AG04449 (cell line): ENCODE results near the gene TFAP2B.
A peak's percentile ranks its signal among the peaks of the same experiment; 100 is the strongest.

ENCODE experiments used
- CTCF ChIA-PET: fragments of 350-600 bp; formaldehyde crosslinking; extraction: SDS; loops from one replicate; lab custom pipeline; 2021; ENCODE audit warnings: antibody characterized with exemption; lab: Yijun Ruan, JAX
- POLR2A ChIA-PET: fragments of 400-600, 350-600 bp; formaldehyde crosslinking; extraction: SDS; loops from one replicate; lab custom pipeline; 2020; ENCODE audit warnings: antibody characterized with exemption, inconsistent platforms; lab: Yijun Ruan, JAX
- DNase-seq: peaks from one replicate; pipeline ENCODE4 v3.0.0-alpha.2; 2010; ENCODE audit warnings: low read depth, low spot score
- H3K4me3 ChIP-seq: 2 replicates; pipeline ENCODE4 v1.5.1; 2011; ENCODE audit warnings: low read depth, mild to moderate bottlenecking, control low read depth, low read length
- CTCF ChIP-seq: IDR thresholded peaks from one replicate; pipeline ENCODE4 v1.5.1; 2011; ENCODE audit warnings: mild to moderate bottlenecking, moderate library complexity, low read length, control low read depth, inconsistent platforms; ENCODE audit not compliant: insufficient read depth; ENCODE audit errors: missing control alignments

The TFAP2B gene

GRCh38 chr6:50795574-50795973, 23.1 kb upstream of the TFAP2B start:
- no peak for DNase-seq
- TF ChIP-seq CTCF = no peak
- POLR2A ChIA-PET = no interaction called here
- CTCF ChIA-PET = no interaction called here
- no peak overlapping the region for H3K4me3 ChIP-seq

- no peak for TF ChIP-seq CTCF
- ChIA-PET POLR2A (no interaction called here), CTCF (no interaction called here)
- no peak for DNase-seq
- H3K4me3 ChIP-seq = no peak overlapping the region
Measured at GRCh38 chr6:50804283-50804682, 14.4 kb upstream of the TFAP2B start.

- no peak overlapping the region for H3K4me3 ChIP-seq
- POLR2A ChIA-PET = no interaction called here
- no peak for TF ChIP-seq CTCF
- no peak for DNase-seq
- CTCF ChIA-PET = no interaction called here
Measured at GRCh38 chr6:50807035-50807434, 11.6 kb upstream of the TFAP2B start.

- no peak for DNase-seq
- CTCF ChIA-PET = interaction anchor here (0.7 to 2.3 kb wide), 11 partner anchors 9 to 1208 kb away, joined by 3 to 14 read pairs (median 4); no protein-coding TSS in a partner anchor
- peak; percentile 23 for TF ChIP-seq CTCF
- POLR2A ChIA-PET = no interaction called here
- peak overlapping the region; percentile 61 for H3K4me3 ChIP-seq
Measured at GRCh38 chr6:50815436-50816114, 3.1 kb upstream of the TFAP2B start.

- CTCF ChIA-PET = interaction anchor here (0.7 to 2.3 kb wide), 11 partner anchors 8 to 1208 kb away, joined by 3 to 14 read pairs (median 4); no protein-coding TSS in a partner anchor
Measured at GRCh38 chr6:50816115-50816675, 2.5 kb upstream of the TFAP2B start.

More at GRCh38 chr6:50816115-50816675, 2.5 kb upstream of the TFAP2B start:
- no peak for DNase-seq
- peak; percentile 76 for TF ChIP-seq CTCF
- POLR2A ChIA-PET = no interaction called here
- peak overlapping the region; percentile 61 for H3K4me3 ChIP-seq
